HepG2 (cell line): Measurements from ENCODE around the gene LAPTM4A. TPM values are rescaled to one million over a fixed set of nuclear protein-coding genes. Genes with fewer than 3 reads are reported as not detected.
A peak's percentile ranks its signal among the peaks of the same experiment; 100 is the strongest.

Experiments used
- CREM ChIP-seq, 2 experiments: sonication (generic) in 1 of 2; formaldehyde crosslinking in 1 of 2; IDR thresholded peaks; 2 replicates each; pipeline versions ENCODE4 v1.4.0 to v1.6.1; 2016 to 2020; ENCODE audit warnings: antibody characterized with exemption in 1 of 2, mild to moderate bottlenecking in 1 of 2, missing genetic modification reagents in 1 of 2
- FIP1L1 ChIP-seq: fragments of 200-400 bp; formaldehyde crosslinking; IDR thresholded peaks from 2 replicates; pipeline ENCODE4 v1.6.1; 2018; ENCODE audit warnings: low read depth, mild to moderate bottlenecking, low read length, moderate library complexity, borderline replicate concordance; ENCODE audit not compliant: insufficient read depth
- FOXC1 ChIP-seq: sonication (generic); formaldehyde crosslinking; IDR thresholded peaks from 2 replicates; pipeline ENCODE4 v1.8.0; 2022; ENCODE audit warnings: mild to moderate bottlenecking, missing genetic modification reagents, borderline replicate concordance
- HDAC6 ChIP-seq: fragments of 200-600 bp; sonication (generic); IDR thresholded peaks from 2 replicates; pipeline ENCODE4 v1.7.0; 2017; ENCODE audit warnings: mild to moderate bottlenecking, antibody characterized with exemption, low read length, low read depth
- HOXA3 ChIP-seq: sonication (generic); formaldehyde crosslinking; IDR thresholded peaks from 2 replicates; pipeline ENCODE4 v1.5.0; 2020; ENCODE audit warnings: missing genetic modification reagents
- MEIS1 ChIP-seq: sonication (generic); formaldehyde crosslinking; IDR thresholded peaks from 2 replicates; pipeline ENCODE4 v1.9.0; 2021; ENCODE audit warnings: mild to moderate bottlenecking, missing genetic modification reagents, moderate library complexity, borderline replicate concordance
- MNT ChIP-seq: fragments of 450-650 bp; IDR thresholded peaks from 2 replicates; pipeline ENCODE4 v1.6.1; 2016
- NFIB ChIP-seq: sonication (generic); formaldehyde crosslinking; IDR thresholded peaks from 2 replicates; pipeline ENCODE4 v1.9.0; 2021; ENCODE audit warnings: missing genetic modification reagents, mild to moderate bottlenecking, borderline replicate concordance
- NRL ChIP-seq: sonication (generic); formaldehyde crosslinking; IDR thresholded peaks from 2 replicates; pipeline ENCODE4 v1.5.0; 2020; ENCODE audit warnings: missing genetic modification reagents, mild to moderate bottlenecking, moderate library complexity, borderline replicate concordance
- PATZ1 ChIP-seq: sonication (generic); formaldehyde crosslinking; IDR thresholded peaks from 2 replicates; pipeline ENCODE4 v1.4.0; 2020; ENCODE audit warnings: missing genetic modification reagents
- PLRG1 ChIP-seq: fragments of 450-650 bp; conservative IDR thresholded peaks from 2 replicates; pipeline ENCODE4 v1.6.1; 2016
- RARA ChIP-seq: IDR thresholded peaks from 2 replicates; pipeline ENCODE4 v1.6.1; 2016; ENCODE audit warnings: missing genetic modification reagents, missing compliant biosample characterization
- RBAK ChIP-seq: sonication (generic); formaldehyde crosslinking; IDR thresholded peaks from 2 replicates; pipeline ENCODE4 v1.5.1; 2020; ENCODE audit warnings: mild to moderate bottlenecking, missing genetic modification reagents
- TEAD3 ChIP-seq: optimal IDR thresholded peaks from 2 replicates; pipeline ENCODE3; 2016; ENCODE audit warnings: borderline replicate concordance
- THYN1 ChIP-seq: sonication (generic); formaldehyde crosslinking; IDR thresholded peaks from 2 replicates; pipeline ENCODE4 v1.8.1; 2023; ENCODE audit warnings: low read depth, mild to moderate bottlenecking, moderate library complexity, missing genetic modification reagents, borderline replicate concordance
- YEATS4 ChIP-seq: sonication (generic); formaldehyde crosslinking; IDR thresholded peaks from 2 replicates; pipeline ENCODE4 v1.4.0; 2020; ENCODE audit warnings: missing genetic modification reagents, borderline replicate concordance
- ZNF350 ChIP-seq: sonication (generic); formaldehyde crosslinking; IDR thresholded peaks from 2 replicates; pipeline ENCODE4 v1.4.0; 2020; ENCODE audit warnings: mild to moderate bottlenecking, low read depth, missing genetic modification reagents, borderline replicate concordance
- ZNF644 ChIP-seq: IDR thresholded peaks from 2 replicates; pipeline ENCODE4 v1.6.1; 2016; ENCODE audit warnings: low read depth
- ZSCAN5A ChIP-seq: sonication (generic); formaldehyde crosslinking; IDR thresholded peaks from 2 replicates; pipeline ENCODE4 v1.8.0; 2022; ENCODE audit warnings: mild to moderate bottlenecking, missing genetic modification reagents, borderline replicate concordance
- ZXDC ChIP-seq: sonication (generic); formaldehyde crosslinking; IDR thresholded peaks from 2 replicates; pipeline ENCODE4 v1.5.0; 2020; ENCODE audit warnings: mild to moderate bottlenecking, missing genetic modification reagents
- polyA plus RNA-seq, 8 experiments: library from polyadenylated mRNA; depleted of rRNA in 3 of 8; stranded (reverse) in 7 of 8; unstranded in 1 of 8; fragments of >200 nt; fragmentation: Illumina TruSeq in 4 of 8; extraction: Trizol in 4 of 8; gene quantifications; 2 replicates each; pipeline versions ENCODE4 v1.2.1 to v1.2.3, GENCODE V29; 2011 to 2016; ENCODE audit warnings: low read depth in 4 of 8, missing spikeins in 1 of 8, mixed read lengths in 1 of 8; ENCODE audit not compliant: insufficient read depth in 1 of 8
- total RNA-seq, 5 experiments: library from RNA; depleted of rRNA; stranded (reverse); fragments of >200 nt; fragmentation: Illumina TruSeq; extraction: Trizol; gene quantifications; 2 replicates each; pipeline ENCODE4 v1.2.3, GENCODE V29; 2016; ENCODE audit warnings: low read depth in 1 of 5

The LAPTM4A gene
- total and polyA plus RNA-seq, 2 of the 13 experiments (the other 11 are each of a cell fraction or from before 2014, with no cell fraction given): 116 to 558 TPM

DNA sequence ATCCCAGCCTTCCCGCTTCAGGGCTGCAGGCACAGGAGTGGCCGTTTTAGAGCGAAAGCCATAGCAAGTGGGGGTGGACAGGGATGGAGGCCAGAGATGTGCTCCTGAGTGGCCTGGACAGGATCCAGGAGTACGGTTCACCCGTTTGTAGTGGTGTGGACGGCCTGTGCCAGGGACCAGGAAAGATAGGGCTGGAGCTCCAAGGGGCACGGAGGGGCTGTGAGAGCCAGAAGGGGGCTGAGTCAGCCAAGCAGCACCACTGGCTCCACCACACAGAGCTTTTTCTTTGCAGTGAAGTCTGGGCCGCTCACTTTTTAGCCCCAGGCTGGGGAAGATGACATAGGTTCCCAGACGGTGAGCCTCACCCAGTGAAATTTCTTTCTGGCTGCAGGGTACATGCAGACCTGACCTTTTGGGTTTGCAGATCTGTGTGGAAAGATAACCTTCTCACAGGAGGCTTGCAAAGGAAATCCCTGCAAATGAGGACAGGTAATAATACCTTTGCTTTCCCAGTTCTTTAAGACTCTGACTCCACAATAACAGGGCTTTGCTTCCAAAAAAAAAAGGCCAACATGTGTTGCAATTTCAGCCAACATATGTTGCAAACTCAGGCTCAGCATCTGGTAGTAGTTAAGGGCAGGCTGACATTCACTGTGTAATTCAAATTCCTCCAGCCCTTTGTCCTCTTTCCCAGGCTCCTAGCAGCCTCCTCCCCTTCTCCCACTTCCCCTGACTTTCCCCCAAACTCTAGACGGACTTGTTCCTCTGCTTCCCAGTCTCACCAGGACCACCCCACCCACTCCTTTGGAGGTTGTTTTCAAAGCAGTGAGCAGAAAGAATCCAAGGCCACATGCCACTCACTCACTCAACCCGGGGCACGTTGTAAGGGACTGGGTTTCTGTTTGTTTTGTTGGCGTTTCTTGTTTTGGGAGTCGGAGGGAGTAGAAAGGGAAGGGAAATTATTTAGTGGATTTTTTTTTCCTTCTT, 20.3 kb upstream of the LAPTM4A start (continued):
- TF ChIP-seq NRL (CRISPR knock-in tag) (0 out of 2 replicates have a peak, but pooled peaks have one; percentile 65), NFIB (CRISPR knock-in tag) (no peak), FIP1L1 (no peak), TEAD3 (peak; percentile 51), RARA (CRISPR knock-in tag) (peak; percentile 47), RBAK (no peak), PLRG1 (no peak), ZNF350 (peak; percentile 15; the same call in 1 of the 2 replicates), CREM (IDR thresholded peaks at IDR 0.05) (peak; percentile 24; the same call in 1 of the 2 replicates), CREM (CRISPR knock-in tag; IDR thresholded peaks at IDR 0.05) (no peak), THYN1 (0 out of 2 replicates have a peak, but pooled peaks have one; percentile 49), MEIS1 (CRISPR knock-in tag) (0 out of 2 replicates have a peak, but pooled peaks have one; percentile 63), ZNF644 (CRISPR knock-in tag) (peak; percentile 63; the same call in 1 of the 2 replicates), HOXA3 (CRISPR knock-in tag) (0 out of 2 replicates have a peak, but pooled peaks have one; percentile 34), YEATS4 (peak; percentile 62; the same call in 1 of the 2 replicates), MNT (peak; percentile 41), HDAC6 (no peak), ZXDC (CRISPR knock-in tag) (no peak), FOXC1 (peak; percentile 64; the same call in 1 of the 2 replicates), PATZ1 (CRISPR knock-in tag) (peak; percentile 36), ZSCAN5A (CRISPR knock-in tag) (peak; percentile 17; the same call in 1 of the 2 replicates)
